Brain microvascular endothelial cell (primary cell): ENCODE data around the gene TMEM63C.

Experiments used
- DNase-seq: peaks from one replicate; pipeline ENCODE4 v3.0.0-alpha.2; 2020
- H3K27ac ChIP-seq: fragments of 250-450 bp; sonication (Bioruptor Pico); 2 replicates; pipeline ENCODE4 v1.5.1; 2020; ENCODE audit warnings: mild to moderate bottlenecking, moderate library complexity
- H3K27me3 ChIP-seq: fragments of 250-450 bp; sonication (Bioruptor Pico); replicated peaks from 2 replicates; pipeline ENCODE4 v1.5.1; 2020; ENCODE audit warnings: mild to moderate bottlenecking
- H3K36me3 ChIP-seq: fragments of 250-450 bp; sonication (Bioruptor Pico); replicated peaks from 2 replicates; pipeline ENCODE4 v1.5.1; 2020; ENCODE audit warnings: mild to moderate bottlenecking
- H3K4me3 ChIP-seq: 2 replicates; pipeline ENCODE4 v1.5.1; 2011; ENCODE audit warnings: low read depth, mild to moderate bottlenecking, control low read depth, low read length, moderate library complexity
- CTCF ChIP-seq: IDR thresholded peaks from 2 replicates; pipeline ENCODE4 v1.5.1; 2011; ENCODE audit warnings: low read depth, mild to moderate bottlenecking, moderate library complexity, low read length, control low read depth, inconsistent platforms; ENCODE audit errors: missing control alignments
- in situ Hi-C: cut with HindIII; loops from 2 replicates; pipeline ENCODE4 v1.10.0; 2017; ENCODE audit warnings: low sequenced_read_pairs, low pct_ligation_motif_present

The TMEM63C gene

GRCh38 chr14:77299771-77300170 is 118.2 kb downstream of the TMEM63C start:
- H3K36me3 ChIP-seq, result peaks cover 12% of the 10 kb centered on the region
- no peak overlapping the region for H3K4me3 ChIP-seq
- in situ Hi-C loops, result no loop called here
- TF ChIP-seq CTCF, result no peak
- no peak overlapping the region for H3K27ac ChIP-seq
- DNase-seq, result no peak
- no peaks in the 10 kb centered on the region for H3K27me3 ChIP-seq

- H3K4me3 ChIP-seq, result no peak overlapping the region
- H3K27ac ChIP-seq, result no peak overlapping the region
- peaks cover 7% of the 10 kb centered on the region for H3K36me3 ChIP-seq
- peak; percentile 94 for TF ChIP-seq CTCF
- in situ Hi-C loops, result no loop called here
- H3K27me3 ChIP-seq, result no peaks in the 10 kb centered on the region
- peak; percentile 86 for DNase-seq
Measured at GRCh38 chr14:77301103-77301502, 119.5 kb downstream of the TMEM63C start.

GRCh38 chr14:77302926-77303325 is 121.3 kb downstream of the TMEM63C start:
- peak; percentile 67 for DNase-seq
- Histone ChIP-seq H3K36me3 (no peaks in the 10 kb centered on the region), H3K27ac (peak overlapping the region; percentile 90), H3K27me3 (no peaks in the 10 kb centered on the region), H3K4me3 (no peak overlapping the region)
- no peak for TF ChIP-seq CTCF
- in situ Hi-C loops, result no loop called here

- H3K27me3 ChIP-seq, result no peaks in the 10 kb centered on the region
- H3K27ac ChIP-seq, result peak overlapping the region; percentile 90
- in situ Hi-C loops, result no loop called here
- no peak overlapping the region for H3K4me3 ChIP-seq
- TF ChIP-seq CTCF, result no peak
- H3K36me3 ChIP-seq, result no peaks in the 10 kb centered on the region
- DNase-seq, result peak; percentile 96
Measured at GRCh38 chr14:77303417-77304156, 122.0 kb downstream of the TMEM63C start.

- in situ Hi-C loops, result no loop called here
- Histone ChIP-seq H3K27me3 (no peaks in the 10 kb centered on the region), H3K4me3 (no peak overlapping the region), H3K36me3 (no peaks in the 10 kb centered on the region), H3K27ac (no peak overlapping the region)
- DNase-seq, result no peak
- TF ChIP-seq CTCF, result no peak
Measured at GRCh38 chr14:77305696-77306095, 124.1 kb downstream of the TMEM63C start.

GRCh38 chr14:77306416-77306815 is 124.8 kb downstream of the TMEM63C start:
- H3K27ac ChIP-seq, result peak overlapping the region; percentile 18
- no peak for TF ChIP-seq CTCF
- no peaks in the 10 kb centered on the region for H3K27me3 ChIP-seq
- H3K4me3 ChIP-seq, result no peak overlapping the region
- DNase-seq, result no peak
- no peaks in the 10 kb centered on the region for H3K36me3 ChIP-seq
- in situ Hi-C loops, result no loop called here
